GM19455 (cell line): ENCODE results near the gene ST6GALNAC6.

ENCODE experiments used
- ATAC-seq: cut with Tn5 transposase; IDR thresholded peaks from one replicate; pipeline ENCODE4 v1.9.1; 2021; ENCODE audit not compliant: unreplicated experiment

Gene ST6GALNAC6, protein sequence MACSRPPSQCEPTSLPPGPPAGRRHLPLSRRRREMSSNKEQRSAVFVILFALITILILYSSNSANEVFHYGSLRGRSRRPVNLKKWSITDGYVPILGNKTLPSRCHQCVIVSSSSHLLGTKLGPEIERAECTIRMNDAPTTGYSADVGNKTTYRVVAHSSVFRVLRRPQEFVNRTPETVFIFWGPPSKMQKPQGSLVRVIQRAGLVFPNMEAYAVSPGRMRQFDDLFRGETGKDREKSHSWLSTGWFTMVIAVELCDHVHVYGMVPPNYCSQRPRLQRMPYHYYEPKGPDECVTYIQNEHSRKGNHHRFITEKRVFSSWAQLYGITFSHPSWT

DNA sequence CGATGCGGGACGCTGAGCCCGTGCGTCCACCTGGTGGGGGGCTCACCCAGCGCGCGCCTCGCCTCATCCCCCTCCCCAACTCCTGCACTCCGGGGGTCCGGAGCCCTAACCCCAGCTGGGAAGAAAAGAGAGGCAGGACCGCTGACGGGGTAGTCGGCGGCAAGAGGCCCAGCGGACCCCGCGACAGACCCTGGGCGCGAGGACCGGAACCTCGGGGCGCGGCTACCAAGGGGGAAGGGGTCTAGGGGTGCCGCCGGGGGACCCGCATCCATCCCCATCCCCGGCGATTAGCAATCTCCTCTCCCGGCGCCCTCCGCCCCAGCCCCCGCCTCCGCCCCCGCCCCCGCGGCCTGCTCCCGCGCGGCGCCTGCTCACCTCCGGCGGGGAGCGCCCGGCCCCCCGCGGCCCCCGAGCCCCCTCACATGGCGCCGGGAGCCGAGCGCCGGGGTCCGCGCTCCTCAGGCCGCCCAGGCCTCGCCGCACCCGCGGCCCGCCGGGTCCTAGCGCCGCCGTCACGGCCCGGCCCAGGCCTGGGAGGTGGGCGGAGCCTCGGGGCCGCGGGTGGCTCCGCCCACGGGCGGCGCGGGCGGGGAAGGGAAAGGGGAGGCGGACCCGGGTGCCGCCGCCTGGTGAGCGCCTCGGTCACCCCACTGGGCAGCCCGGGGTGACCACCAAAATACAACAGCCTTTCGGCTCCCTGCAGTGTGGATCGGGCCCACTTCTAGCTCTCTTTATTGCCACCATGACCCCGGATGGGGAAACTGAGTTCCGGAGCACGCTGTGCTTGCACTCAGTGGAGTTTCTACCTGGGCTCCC is at the start of gene ST6GALNAC6:
ST6GALNAC6 (minus strand) TSS at position 476 of the 816 bp plus-strand sequence. CDS start 1,622 bp downstream, outside the sequence.
- peak; percentile 46 for ATAC-seq

DNA sequence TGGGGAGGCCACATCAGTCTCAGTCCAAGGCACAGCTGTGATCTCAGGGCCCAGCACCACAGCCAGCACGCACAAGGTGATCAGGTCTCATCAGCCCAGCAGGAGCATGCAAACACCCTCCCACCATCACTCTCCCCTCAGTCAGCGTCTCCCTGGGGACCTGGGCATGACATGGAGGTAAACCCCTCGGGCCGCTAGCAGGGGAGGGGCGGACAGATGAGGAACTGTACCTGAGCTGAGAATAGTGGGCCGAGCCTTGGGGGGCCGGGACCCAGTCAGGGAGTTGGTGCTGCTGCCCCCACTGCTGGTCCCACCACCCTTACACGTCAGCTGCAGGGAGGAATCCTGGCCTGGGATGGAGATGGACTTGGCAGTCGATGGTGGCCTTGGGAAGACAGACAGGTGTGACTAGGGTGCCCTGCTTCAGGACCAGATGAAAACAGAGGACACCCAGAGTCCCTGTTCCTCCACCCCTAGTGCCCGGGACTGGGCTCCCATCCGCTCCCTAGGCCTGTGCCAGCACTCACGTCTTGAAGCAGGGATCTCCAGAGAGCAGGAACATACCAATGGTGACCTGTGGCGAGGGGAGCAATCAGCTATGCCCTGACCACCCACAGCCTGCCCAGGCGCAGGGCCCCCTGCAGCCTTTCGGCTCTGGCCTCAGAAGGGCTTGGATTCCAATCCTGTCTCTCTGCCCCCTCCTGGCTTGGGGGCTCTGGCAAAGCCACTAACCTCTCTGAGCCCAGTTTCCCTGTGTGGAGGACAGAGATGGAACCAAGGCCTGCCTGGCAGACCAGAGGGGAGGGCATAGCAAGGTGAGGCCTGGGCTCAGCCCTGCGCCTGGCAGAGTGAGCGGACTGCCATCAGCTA is 48.7 kb upstream of the ST6GALNAC6 start:
- no peak for ATAC-seq

DNA sequence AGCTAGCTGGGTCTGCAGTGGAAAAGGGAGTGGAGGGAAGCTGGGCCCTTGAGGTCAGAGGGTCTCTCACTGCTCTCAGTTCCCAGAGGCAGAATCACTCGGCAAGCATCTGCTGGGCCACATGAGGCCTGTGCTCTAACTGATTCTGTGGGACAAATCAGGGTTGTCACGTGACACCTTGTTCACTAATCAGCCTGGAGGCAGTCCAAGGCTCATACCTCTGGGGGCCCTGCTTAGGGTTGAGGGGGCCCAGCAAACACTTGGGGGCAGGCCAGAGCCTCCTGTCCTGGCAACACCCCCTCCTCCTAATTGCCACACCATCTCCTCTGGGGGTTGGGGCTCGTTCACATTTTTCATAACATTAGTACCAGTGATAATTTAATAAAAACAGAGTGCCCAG is 47.3 kb upstream of the ST6GALNAC6 start:
- no peak for ATAC-seq

DNA sequence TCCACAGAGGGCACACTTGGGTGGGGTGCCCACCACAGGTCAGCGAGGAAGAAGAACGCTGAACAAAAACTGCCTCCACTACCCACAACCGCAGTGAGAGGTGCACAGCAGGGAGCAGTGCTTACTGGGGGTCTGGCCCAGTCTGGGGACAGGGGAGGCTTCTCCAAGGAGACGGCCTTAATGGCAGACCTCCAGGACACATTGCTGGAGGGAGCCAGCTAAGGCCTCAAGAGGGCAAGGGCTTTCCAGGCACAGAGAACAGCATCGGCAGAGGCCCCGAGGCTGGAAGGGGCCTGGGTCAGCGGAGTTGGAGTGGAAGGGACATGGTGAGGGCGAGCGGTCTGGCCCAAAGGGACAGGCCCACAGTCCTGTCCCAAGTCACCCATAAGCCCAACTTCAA is 46.5 kb upstream of the ST6GALNAC6 start:
- ATAC-seq = no peak

DNA sequence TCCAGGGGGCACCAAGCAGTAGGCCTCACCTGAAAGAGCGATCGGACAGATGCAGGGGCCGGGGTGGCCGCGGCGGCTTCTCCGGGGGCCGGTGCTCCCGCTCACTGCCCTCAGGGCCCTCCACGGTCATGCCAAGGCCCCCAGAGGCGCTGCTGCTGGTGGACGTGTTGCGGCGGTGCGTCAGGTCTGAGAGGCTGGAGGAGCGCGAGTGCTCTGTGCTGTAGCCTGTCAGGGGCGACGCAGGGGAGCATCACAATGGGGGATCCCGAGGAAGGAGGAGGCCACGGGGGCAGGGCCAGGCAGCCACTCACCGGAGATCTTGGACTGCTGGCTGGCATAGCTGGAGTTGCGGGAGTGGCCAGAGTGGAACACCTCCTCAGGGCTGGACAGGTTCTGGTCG is 45.9 kb upstream of the ST6GALNAC6 start:
- ATAC-seq = no peak

DNA sequence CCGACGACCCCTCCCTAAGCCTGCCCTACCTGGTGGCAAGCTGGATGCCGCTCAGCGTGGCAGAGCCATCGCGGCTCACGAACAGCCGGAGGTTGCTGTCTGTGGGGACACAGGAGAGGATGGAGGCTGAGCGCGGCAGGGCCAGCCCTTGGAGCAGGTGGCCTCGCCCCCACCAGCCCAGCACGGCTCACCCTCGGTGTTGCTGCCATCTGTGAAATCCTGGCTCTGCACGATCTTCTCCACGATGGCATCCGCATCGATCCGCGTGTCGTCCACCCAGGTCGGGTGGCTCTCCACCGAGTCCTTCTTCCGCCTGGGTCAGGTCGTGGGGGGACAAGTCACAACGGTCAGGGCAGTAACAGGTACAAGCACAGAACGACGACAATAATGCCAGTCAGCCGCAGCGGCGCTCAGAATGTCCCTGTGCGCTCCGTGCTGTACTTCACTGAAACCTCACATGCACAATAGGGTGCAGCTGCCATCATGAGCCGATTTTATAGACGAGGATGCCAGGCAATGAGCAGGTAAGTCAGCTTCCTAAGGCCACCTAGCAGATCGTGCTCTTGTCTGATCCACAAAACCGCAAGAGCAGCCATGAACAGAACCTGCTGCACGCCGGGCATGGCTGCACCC is 45.3 kb upstream of the ST6GALNAC6 start:
- no peak for ATAC-seq

DNA sequence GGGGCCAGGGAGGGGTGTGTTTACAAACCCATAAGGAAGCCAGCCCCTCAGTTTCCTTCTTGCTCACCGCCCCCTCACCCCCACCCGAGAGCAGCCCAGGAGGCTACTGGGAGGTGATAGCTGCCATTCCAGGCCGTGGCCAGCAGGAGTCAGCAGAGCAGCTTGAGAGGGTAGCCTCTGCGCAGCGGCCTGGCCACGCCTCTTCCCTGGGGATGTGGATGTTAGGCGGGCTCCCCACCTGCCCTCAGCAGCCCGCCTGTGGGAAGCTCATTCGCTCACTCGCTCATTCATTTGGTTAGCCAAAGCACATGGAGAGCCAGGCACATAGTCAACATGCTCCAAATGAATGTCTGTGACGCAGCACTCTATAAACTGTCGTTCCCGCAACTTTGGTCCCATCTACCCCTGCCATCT is 44.3 kb upstream of the ST6GALNAC6 start:
- ATAC-seq = no peak

DNA sequence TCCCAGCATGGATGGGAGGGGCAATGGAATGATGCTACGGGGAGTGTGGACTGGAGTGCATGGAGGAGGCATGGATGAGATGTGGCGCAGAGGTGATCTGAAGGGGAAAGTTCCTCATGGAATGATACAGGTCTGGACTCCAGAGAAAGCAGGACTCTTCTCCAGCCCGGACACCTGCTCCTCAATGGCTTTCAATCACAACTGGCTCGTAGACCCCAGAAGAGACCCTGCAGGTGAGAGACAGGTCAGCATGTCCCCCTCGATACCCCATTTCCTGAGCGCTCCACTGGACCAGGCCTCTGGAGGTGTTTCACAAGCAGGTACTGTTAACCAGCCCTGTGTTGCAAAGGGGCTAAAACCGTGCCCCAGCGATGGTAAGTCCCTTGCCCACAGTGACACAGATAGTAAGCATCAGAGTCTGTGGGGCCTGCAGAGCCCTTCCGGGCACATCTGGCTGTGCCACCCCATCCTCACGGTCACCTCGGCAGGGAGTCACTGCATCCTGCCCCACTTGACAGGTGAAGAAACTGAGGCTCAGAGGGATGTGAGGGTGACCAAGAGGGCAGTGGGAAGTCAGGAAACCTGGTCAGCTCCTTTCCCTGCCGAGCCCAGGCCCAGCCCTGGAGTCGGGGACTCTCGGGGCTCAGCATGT is 43.7 kb upstream of the ST6GALNAC6 start:
- no peak for ATAC-seq

DNA sequence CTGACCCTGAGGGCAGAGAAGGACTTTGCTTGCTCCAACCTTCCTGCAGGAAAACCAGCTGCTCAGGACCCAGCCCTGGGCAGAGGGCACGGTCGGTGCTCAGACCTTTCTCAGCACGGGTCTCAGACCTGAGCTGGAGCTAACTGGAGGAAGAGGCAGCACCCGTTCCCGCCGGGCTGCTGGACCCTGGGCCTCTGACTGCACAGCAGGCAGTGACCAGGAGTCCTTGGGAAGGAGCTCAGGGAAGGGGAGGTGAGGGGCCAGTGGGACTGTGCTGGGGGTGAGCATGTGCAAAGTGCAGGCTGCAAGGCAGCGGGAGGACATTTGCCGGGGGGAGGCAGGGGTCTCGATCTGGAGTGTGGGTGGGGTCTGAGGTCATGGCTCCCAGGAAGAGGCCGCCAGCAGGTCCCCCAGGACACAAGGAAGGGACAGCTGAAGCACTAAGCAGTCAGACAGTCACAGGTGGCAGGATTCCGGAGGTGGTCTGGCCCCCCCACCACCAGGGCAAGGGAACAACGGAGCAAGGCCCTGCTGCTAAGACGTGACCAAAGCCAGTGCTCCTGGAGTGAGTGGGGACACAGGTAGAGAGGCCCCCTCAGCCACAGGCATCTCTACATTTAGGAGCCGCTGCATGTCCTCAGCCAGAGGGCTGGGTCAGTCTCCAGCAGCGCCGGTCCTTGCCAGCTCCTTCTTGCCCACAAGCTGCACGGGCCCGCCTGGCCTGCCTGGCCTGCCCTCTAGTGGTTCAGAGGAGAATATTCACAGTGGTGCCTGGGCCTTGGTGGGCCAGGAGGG is 43.0 kb upstream of the ST6GALNAC6 start:
- no peak for ATAC-seq

DNA sequence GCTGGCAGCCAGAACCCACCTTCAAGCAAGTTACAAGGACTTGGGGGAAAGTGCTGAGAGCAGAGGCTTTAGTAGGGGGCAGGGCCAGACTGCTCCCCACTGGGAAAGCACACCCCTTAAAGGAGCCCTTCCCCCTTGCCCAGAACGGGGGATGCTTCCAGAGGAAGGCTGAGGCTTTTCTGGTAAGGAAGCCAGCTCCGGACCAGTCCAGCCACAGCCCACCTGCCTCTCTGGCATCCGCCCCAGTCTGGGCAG is 42.5 kb upstream of the ST6GALNAC6 start:
- ATAC-seq = no peak

DNA sequence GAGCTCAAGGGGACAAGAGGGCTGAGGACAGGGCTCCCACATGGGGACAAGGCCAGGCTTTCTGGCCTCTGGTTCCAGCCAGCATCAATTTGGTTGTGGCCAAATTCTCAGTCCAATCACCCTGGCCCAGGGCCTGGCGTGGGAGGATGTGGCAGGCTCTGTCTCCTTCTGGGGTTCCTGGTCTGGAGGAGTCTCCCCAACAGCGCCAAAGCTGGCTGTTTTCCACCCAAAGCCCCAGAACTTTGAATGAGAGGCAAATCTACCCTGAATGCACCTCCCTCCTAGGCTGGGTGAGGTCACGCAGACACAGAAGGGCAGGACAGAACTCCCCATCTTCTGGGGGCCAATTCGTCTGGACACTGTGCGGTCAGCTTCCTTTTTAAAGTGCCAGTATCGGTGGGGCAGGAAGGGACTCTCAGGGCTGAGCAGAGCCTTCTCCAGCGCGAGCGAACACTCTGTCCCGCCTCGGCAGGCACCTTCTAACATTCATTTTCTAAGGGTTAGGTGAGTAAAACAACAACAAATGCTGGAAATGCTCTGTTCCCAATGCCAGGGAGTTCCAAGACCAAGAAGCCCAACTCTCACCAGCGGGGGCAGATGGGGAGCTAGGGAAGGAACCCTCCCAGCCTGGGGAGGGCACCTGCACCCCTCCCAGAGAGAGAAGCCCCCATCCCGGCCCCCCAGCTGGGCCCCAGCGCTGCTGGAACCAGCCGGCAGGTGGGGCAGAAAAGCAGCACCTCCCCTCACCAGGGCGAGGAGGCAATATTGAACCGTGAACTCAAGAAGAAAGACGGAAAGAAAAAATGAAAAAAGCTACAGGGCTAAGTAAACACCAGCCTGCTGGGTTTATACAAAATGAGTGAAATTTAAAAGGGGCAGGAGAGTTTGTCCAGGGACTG is 41.9 kb upstream of the ST6GALNAC6 start:
- ATAC-seq = no peak

DNA sequence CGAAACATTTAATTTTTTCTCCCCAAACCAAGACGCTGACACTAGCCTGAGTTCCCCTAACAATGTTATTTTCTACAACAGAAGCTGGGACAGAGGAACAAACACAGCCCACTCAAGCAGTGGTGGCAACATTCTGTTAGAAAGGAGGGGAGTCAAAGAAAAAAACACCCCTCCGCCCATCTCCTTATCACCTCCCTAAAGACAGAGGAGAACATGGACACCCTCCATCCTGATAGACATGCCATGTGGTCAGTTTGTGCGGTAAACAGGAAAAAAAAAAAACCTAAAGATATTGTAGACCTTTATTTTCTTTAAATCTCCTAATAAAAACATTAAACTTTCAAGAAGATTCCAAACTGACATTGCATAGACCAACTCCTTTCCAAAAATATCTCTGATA is 41.2 kb upstream of the ST6GALNAC6 start:
- no peak for ATAC-seq

DNA sequence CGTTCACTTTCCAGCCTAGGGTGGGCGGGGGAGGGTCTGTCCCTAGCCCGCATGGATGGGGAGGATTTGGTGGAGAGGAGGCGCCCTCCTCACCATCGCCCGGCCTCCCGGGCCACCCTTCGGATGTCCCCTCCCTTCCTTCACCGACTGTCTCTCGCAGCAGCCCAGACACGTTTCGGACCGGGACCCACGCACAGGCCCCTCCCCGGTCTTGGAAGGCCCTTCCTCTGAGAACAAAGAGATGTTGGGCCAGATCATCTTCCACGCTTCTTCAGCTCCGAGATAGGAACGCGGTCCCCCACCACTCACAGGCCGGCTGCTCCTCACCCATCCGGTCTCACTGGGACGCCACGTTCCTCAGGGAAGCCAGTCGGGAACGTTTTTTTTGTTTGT is 38.9 kb upstream of the ST6GALNAC6 start:
- ATAC-seq = no peak

DNA sequence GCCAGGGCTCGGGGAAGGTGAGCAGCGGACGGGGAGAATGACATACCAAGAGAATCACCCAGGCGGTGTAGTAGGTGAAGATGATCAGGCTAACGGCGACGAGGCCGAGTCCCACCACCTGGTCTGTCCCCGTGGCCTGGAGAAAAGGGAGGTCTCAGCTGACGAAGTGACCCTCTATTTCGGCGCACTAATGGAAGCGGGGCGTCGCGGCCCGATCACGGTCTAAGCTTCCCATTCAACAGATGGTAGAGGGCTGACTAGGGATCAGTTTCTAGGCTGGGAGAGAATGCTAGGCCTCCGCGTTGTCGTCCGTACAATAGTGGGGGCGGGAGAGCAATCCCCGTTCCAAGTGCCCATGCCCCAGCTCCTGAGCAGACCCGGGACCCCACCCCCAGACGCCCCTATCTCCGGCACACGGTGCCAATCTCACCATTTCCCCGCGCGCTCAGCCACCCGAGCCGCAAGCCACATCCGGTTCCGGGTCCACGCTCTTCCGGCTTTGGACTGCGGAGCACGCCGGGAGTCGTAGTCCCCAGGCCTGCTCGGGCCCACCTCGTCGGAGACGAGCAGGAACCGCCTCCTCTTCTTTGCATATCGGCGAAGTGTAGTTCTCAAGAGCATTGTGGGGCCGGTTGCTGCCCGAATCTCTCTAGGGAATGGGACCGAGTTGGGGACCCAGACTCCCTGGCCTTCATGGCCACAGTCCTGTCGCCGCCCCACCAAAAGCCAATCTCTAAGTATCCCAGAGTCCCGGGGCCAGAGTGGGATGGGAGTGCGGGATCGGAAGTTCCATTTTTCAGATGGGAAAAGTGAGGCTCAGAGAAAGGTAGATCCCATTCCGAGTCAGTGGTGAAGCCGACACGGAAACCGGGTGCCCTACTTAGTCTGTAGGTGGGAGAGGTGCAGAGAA is 38.2 kb upstream of the ST6GALNAC6 start, which contains the start of gene DPM2:
DPM2 (minus strand) TSS at position 467 of the 910 bp plus-strand sequence; CDS start at position 433, 34 bp downstream.
- ATAC-seq = peak; percentile 88

DNA sequence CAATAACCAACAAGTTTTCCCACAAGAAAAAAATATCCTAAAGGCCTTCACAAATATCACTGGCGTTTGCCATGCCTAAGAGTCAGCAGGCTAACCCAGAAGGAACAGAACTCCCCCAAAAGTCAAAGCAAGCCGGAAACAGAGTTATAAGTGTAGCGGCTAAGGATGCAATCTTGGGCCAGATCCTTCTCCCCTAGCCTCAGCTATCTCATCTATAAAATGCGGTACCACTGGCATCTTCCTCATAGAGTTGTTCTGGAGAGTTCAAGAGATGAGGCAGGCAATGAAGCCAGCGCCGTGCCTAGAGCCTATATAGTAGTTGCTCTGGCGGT is 37.6 kb upstream of the ST6GALNAC6 start:
- ATAC-seq = no peak

DNA sequence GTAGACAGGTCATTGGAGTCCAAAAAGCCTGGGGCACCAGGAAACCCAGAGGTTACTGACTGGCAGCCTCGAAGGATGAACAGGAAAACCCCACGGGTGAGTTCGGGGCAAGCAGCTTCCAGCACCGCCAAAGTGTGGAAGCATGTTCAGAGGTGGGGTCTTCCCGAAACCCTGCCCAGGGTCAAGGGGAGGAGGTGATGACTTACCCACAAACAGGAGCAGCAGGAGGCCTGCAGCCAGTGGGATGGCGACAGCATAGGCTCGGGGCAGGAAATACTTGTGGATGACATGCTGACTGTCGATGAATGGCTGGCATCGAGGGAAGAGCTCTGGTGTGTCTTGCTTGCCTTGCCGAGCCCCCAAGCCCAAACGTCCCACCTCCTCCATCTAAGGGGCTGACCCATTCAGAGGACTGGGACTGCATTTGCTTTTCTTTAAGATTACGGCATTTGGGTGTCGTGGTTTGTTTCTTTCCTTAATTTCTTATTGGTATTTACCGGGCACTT is 37.0 kb upstream of the ST6GALNAC6 start:
- ATAC-seq = no peak

DNA sequence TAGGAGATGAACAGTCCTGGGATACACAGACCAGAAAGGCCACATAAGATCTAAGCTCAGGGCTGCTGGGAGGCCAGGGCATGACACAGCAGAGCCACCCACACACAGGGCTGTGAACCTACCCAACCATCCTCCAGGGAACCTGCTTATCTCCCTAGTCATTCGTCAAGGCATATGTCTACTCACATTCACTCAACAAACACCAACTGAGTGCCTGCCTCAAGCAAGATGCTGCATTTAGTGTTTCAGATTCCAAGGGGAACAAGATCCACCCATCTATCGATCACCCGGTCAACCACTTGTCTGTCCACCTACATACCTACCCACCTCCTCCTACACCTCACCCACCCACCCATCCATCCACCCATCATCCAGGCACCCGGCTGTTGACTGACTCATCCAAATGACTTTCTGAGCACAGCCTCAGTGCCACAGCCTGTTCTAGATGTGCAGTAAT is 36.4 kb upstream of the ST6GALNAC6 start:
- ATAC-seq = no peak
